Adrenal gland (tissue), 5 donors: ENCODE results near the gene MUC13.

Source experiments
- CTCF ChIP-seq, 6 experiments: fragments of 450-650 bp in 4 of 6; fragments of 200-600 bp in 2 of 6; sonication (generic) in 1 of 6; IDR thresholded peaks; 1 replicate in 5 of 6; 2 replicates in 1 of 6; pipeline versions ENCODE4 v1.5.1 to v1.8.0; 2016 to 2021; ENCODE audit warnings: antibody characterized with exemption in 6 of 6, mild to moderate bottlenecking in 2 of 6, moderate library complexity in 1 of 6
- POLR2A ChIP-seq, 2 donors: fragments of 450-650 bp; IDR thresholded peaks; one replicate each; pipeline ENCODE4 v1.6.1; 2017; ENCODE audit warnings: antibody characterized with exemption in 2 of 2, mild to moderate bottlenecking in 2 of 2, moderate library complexity in 1 of 2
- donor health status: DM: no; HTN: no; CAD: no.

GRCh38 chr3:124883766-124884473 is 50.6 kb downstream of the MUC13 start:
- TF ChIP-seq CTCF (IDR thresholded peaks at IDR 0.05) (no peak), POLR2A (IDR thresholded peaks at IDR 0.05) (no peak)
